EL (cell line): ENCODE measurements around the gene LAPTM4A.
A peak's percentile ranks its signal among the peaks of the same experiment; 100 is the strongest.
"Not testable (repeated sequence)": the region's sequence is repeated elsewhere in the genome, so short reads cannot be mapped to it uniquely, and the experiment has no call there.

Experiments
- DNase-seq: peaks from one replicate; pipeline ENCODE4 v3.0.0-alpha.2; 2016

Gene LAPTM4A

DNA sequence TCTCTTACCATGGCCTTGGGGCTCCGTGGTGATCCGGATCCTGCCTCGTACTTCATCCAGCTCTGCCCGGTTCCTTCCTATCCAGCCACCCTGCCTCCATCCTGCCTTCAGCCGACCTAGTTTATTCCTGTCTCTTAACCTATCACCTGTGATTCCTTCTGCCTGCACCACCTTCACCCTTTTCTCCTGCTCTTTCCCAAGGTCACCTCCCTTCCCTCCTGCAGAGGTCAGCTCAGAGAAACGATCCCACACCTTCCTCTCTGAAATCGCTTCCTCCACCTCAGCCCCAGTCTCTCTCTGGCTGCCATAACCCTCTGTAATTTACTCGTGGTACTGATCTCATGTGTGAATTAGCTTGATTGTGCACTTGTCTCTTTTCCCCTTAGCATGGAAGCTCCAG, 23.5 kb upstream of the LAPTM4A start:
- DNase-seq, result no peak

DNA sequence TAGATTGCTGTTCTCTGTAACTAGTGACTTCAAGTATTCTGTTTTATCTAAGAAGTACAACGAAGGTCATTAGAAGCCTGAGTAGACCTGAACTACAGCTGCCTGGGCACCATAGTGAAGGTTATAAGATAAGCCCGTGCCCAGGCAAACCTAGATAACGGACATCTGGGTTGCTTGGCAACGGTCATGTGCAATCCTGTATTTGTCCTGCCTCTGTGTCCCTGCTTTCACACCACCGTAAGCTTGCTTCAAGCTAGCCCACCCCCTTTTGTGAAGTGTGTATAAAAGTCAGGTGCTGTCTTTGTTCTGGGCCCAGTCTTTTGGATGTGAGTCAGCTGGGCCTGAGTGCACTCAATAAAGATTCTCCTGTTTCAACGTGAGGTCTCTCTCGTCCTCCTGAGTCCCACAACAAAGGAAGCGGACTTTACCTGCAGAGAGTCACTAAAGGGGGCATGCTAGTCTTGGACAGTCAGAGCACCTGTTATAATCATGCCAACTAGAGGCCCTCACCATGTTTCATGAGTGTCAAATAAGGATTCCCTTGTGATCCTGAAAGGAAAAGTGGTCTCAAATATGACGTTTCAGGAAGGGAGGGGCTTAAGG, 22.7 kb upstream of the LAPTM4A start:
- DNase-seq, result not testable (repeated sequence)

DNA sequence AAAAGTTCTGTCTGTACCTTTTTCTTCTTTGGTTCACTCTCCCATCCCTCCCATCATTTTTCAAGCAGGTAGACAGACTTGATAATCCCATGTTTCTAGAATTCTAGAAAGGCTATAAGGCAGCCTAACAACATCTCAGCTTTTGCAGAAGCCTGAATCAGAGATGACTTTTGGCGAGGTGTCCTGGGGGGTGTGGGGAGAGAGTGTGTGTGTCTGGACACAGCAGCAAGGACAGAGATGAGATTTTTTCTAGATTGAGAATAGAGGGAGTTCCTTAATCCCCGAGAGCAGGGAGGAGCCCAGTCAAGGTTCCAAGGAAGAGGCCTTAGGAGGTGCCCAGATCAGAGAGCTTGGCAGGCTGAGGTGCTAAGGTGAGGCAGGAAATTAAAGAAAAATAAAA, 22.0 kb upstream of the LAPTM4A start:
- DNase-seq, result no peak

DNA sequence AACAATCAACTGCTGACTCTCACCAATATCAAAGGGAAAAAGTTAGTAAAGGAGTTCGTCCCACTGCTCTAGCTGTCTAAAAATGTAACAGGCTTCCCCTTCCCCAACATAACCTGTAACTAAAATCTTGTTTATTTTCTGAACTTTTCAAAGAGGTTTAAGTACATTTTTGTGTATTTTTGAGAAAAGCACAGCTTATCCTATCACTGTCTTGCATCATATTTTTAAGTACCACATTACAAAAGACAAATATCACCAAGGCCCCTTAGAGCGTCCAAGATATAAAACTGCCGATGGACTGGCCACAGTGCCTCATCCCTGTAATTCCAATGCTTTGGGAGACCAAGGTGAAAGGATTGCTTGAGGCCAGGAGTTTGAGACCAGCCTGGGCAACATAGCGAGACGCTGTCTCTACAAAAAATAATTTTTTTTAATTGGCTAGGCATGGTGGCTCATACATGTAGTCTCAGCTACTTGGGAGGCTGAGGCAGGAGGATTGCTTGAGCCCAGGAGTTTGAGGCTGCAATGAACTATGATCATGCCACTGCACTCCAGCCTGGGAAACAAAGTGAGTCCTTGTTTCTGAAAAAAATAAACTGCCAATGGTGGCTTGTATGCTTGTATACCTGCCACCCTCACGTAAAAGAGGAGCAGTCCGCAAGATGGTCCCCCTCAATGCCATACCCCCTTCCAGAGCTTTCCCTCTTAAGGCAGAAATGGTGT, 21.2 kb upstream of the LAPTM4A start:
- DNase-seq, result no peak

DNA sequence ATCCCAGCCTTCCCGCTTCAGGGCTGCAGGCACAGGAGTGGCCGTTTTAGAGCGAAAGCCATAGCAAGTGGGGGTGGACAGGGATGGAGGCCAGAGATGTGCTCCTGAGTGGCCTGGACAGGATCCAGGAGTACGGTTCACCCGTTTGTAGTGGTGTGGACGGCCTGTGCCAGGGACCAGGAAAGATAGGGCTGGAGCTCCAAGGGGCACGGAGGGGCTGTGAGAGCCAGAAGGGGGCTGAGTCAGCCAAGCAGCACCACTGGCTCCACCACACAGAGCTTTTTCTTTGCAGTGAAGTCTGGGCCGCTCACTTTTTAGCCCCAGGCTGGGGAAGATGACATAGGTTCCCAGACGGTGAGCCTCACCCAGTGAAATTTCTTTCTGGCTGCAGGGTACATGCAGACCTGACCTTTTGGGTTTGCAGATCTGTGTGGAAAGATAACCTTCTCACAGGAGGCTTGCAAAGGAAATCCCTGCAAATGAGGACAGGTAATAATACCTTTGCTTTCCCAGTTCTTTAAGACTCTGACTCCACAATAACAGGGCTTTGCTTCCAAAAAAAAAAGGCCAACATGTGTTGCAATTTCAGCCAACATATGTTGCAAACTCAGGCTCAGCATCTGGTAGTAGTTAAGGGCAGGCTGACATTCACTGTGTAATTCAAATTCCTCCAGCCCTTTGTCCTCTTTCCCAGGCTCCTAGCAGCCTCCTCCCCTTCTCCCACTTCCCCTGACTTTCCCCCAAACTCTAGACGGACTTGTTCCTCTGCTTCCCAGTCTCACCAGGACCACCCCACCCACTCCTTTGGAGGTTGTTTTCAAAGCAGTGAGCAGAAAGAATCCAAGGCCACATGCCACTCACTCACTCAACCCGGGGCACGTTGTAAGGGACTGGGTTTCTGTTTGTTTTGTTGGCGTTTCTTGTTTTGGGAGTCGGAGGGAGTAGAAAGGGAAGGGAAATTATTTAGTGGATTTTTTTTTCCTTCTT, 20.3 kb upstream of the LAPTM4A start:
- DNase-seq, result peak; percentile 96

DNA sequence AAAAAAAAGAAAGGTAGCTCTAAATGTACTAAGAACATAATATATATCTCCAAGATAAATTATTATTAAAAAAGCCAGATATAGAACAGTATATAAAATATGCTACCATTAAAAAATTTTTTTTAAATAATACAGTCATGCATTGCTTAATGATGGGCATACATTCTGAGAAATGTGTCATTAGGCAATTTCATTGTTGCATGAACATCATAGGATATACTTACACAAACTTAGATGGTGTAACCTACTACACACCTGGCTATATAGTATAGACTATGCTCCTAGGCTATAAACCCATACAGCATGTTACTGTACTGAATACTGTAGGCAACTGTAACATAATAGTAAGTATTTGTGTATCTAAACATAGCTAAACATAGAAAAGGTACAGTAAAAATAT, 18.3 kb upstream of the LAPTM4A start:
- DNase-seq, result no peak

DNA sequence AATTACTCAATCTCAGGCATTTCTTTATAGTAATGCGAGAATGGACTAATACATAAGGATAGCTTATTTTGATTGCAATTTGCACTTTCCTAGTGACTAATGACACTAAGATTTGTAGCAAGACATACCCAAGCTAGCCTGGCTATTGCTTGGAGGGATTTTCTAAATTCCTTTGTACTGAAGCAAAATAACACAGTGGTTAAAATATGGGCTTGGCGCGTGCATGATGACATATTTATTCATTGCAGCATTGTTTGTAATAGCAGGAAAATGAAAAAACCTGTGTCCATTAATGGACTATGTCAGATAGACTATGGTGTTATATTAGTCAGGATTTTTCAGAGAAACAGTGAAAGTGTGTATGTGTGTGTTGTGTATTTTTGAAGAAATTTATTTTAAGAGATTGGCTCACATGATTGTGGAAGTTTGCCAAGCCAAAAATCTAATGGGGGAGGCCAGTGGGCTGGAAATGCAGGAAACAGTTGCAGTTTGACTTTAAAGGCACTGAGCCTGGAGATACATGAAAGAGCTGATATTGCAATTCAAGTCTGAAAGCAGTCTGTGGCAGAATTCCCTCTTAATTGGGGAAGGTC, 16.7 kb upstream of the LAPTM4A start:
- peak; percentile 97 for DNase-seq

DNA sequence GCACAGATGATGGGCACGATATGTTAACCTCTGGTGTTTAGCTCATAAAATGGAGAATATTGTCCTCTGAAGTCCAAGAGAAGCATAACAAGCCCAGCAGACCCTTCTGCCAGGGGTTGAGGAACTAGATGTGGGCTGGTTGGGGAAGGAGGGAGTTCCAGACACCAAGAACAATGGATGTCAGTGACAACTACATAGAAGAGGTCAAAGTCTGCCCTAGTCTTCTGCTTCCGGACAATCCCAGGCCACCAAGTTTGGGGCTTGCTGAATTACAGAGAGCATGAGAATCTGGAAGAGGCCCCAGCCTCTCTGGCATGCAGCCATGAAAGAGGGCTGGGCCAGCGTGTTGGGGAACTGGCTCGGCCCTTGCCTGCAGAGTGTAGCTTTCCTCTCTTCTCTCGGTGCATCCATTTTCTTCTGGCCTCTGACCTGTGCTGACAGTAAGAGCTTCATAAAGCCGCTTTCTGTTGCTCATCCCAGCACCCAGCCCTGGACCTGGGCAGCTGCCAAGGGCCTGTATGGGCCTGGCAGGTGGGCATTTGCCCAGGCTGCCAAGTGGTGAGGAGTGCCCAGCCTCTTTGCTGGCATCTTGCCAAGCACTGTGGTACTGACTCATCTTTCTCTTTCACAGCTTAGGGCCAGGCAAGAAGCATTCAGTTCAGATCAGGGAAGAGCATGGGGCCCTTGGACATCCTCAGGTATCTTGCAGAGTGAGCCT, 14.6 kb upstream of the LAPTM4A start:
- DNase-seq, result peak; percentile 68

DNA sequence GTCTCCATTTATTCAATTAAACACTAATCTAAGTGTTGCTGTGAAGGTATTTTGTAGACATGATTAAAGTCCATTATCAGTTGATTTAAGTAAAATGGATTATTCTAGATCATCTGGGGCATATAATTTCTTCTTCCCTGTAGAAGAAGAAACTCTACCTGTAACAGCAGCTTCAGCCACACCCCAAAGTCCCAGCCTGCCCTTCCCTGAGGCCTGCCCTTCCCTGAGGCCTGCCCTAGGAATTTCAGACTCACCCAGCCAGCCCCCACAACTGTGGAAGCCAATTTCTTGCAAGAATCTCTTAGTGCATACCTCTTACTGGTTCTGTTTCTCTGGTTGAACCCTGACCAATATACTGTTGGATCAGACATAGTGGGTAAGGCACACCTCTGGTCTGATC, 13.4 kb upstream of the LAPTM4A start:
- DNase-seq, result no peak

DNA sequence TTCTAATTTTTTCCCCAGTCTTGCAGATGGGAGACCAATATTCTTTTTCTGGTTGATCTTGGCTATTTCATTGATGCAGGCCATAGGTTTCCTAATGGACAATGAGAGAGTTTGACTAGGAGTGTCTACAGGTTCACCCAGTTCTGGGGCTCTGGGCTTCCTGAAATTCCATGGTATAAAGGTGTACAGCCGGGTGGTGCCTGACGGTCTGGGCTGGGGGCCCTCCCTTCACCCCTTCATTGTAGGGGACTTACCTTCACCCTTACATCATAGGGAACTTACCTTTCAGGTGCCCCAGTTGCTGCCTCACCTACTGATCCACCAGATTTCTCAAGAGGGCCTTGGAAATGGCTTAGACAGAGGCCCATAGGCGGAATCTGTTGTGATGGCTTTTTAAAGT, 13.0 kb upstream of the LAPTM4A start:
- no peak for DNase-seq

DNA sequence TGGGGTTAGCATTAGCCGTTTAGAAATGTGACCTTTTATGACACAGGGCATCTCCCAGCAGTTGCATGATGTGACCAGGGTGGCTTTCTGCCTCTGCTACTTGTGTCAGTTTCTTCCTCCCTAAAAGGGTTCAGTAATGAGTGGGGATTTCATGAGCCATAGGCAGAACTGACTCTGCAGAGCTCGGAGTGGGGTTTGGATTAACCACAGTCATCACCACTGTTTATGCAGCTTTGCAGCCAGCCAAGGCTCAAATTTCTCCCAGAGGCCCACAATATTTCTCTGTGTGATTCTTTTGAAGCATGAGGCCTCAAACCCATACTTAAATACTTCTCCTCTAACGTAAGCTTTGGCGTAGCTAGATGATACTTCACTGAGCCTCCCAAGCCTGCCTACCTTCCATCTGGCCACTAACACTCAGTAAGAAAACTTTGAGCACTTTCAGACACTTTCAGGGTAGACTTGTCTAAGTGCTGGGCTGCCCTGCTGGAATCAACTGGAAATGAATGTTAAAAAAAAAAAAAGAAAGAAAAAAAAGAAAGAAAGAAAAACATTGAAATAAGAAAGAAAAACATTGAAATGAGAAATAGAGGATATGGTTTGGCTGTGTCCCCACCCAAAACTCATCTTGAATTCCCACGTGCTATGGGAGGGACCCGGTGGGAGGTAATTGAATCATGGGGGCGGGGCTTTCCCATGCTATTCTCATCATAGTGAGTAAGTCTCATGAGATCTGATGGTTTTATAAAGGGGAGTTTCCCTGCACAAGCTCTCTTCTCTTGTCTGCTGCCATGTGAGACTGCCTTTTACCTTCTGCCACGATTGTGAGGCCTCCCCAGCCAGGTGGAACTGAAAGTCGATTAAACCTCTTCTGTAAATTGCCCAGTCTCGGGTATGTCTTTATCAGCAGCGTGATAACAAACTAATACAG, 11.5 kb upstream of the LAPTM4A start:
- DNase-seq, result peak; percentile 74

DNA sequence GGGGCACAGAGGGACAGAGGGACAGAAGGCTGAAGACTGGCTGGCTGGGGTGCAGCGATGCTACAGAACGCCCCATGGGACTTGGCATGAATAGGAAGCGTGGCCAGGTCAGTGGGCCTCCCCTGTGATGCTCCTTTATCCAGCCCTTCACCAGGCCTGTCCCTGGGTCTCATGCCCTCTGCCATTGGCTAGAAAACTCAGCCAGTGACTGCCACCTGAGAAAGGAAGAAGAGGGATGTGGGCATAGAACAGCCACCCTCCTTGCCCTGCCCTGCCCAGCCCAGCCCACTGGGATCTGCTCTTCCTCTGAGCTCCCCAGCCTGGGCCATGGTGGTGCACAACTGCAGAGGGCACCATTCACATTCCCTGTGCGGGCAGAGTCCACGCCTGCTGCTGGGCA, 10.5 kb upstream of the LAPTM4A start:
- DNase-seq, result no peak

DNA sequence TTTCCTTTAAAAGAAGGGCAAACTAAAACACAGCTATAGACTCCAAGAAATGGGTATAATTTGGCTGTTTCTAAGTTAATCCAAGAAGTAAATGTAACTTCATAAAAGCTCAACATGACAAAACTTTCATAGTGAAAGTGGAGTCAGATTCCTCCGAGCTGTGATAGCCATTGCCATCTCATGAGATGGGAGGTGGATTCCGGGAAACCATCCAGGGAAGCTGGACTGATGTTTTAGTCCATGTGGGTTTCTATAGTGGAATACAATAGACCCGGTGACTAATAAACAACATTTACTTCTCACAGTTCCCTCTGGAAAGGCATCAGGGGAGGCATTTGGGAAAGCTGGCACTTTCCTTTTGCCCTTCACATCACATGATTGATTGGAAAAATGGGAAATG, 10.0 kb upstream of the LAPTM4A start:
- DNase-seq, result peak; percentile 40

DNA sequence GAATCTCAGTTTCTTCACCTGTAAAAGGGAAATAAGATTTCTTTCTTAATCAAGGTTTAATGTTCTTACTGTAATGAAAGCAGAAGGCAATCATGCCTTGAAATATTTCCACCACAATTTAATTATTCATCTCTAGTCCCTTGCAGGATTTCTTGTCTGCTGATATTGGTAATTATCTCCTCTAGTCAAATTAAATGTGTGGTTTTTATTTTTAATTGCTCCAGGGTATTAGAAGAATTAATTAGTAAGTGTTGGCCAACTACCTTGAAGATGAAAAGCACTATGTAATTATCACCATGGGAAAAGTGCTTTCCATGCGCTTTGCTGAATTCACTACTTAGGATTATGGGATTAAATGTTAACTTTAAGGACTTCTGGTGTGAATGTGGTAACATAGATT, 8.7 kb upstream of the LAPTM4A start:
- no peak for DNase-seq

DNA sequence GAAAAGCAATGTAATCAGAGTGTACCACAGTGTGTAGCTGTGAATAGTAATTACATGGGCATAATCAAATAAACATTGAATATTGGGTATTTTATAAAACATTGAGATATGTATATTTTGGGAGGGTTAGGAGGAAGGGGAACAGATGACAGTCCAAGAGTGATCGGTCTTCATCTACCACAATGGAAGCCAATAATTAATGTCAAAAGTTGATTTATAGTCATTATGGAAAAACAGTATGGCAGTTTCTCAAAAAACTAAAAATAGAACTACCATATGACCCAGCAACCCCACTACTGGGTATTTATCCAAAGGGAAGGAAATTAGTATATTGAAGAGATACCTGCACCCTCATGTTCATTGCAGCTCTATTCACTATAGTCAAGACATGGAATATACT, 5.8 kb upstream of the LAPTM4A start:
- DNase-seq, result no peak

DNA sequence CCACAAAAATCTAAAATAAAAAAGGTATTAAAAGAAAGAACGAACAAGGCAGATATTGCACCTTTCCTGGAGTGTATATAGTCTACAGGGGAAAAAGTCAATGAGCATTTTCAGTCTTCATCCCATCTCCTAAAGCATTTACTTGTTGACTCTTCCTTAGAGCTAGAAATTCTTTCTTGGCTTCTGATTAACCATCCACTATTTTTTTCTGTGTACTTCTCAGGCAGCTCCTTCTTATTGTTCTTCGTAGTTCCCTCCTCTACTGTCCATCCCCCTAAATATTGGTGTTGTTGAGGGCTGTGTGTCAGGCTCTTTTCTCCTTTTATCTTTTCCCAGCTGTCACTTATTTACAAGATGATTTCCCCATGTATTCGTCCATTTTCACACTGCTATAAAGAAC, 3.5 kb upstream of the LAPTM4A start:
- DNase-seq, result no peak

DNA sequence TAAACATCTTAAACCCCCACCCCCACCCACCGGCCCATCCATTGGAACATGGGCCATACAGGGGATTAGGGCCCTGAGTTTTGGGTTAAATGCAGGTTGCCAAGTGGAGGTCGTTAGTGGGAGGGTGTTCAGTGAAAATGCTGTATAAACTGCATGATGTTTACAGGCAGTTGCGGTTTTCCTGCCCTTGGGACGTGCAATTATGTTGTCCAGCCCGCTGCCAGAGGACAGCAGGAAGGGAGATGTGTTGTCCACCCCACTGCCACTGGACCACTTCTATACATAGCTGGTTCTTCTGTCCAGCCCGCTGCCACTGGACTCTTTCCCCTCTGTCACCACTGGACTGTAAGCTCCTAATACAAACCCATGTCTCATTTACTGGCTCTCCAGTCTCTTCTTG, 2.7 kb upstream of the LAPTM4A start:
- no peak for DNase-seq

DNA sequence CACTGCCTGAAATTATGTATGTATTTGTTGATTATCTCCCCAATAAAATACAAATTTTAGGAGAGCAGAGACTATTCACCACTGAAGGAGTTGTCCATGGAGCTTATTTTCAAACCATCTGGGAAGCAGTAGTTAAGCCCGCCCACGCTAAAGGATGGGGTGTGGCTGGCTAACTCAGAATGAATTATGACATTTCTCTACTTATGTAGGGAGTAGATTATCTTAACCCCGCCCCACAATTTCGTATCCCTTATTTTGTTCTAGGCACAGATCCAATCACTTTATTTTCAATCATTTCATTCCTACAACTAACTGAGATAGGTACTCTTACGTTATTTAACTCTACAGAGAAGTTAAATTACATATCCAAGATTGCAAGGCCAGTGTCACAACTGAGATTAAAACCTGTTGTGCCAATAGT, 1.4 kb upstream of the LAPTM4A start:
- DNase-seq, result peak; percentile 77

DNA sequence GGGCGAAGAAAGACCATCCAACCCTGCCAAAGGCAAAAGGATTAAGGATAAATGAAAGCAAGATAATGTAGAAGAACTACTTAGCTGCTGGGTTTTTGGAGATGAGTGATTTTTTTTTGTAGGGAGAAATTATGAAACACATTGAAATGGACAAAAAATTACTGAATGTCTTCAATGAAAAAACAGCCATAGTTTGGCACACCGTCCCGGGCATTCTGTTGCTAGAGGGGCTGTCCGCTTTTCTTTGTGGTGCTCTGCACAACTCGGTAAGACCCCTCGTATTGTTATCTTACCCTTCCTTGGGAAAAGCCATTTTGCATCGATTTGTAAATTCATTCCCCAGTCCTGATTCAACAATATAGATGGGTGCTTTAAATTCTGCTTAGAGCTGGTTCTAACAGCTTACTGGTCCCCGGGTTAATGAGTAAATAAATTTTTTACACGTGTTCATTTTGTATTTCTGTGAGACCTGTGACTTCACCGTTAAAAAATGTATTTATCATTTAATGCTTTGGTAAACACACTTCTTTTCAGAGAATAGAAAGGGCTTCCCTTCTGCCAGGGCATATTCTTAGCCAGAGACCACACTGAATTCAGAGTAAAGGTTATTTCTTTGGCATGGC, 912 bp upstream of the LAPTM4A start:
- DNase-seq, result peak; percentile 43

DNA sequence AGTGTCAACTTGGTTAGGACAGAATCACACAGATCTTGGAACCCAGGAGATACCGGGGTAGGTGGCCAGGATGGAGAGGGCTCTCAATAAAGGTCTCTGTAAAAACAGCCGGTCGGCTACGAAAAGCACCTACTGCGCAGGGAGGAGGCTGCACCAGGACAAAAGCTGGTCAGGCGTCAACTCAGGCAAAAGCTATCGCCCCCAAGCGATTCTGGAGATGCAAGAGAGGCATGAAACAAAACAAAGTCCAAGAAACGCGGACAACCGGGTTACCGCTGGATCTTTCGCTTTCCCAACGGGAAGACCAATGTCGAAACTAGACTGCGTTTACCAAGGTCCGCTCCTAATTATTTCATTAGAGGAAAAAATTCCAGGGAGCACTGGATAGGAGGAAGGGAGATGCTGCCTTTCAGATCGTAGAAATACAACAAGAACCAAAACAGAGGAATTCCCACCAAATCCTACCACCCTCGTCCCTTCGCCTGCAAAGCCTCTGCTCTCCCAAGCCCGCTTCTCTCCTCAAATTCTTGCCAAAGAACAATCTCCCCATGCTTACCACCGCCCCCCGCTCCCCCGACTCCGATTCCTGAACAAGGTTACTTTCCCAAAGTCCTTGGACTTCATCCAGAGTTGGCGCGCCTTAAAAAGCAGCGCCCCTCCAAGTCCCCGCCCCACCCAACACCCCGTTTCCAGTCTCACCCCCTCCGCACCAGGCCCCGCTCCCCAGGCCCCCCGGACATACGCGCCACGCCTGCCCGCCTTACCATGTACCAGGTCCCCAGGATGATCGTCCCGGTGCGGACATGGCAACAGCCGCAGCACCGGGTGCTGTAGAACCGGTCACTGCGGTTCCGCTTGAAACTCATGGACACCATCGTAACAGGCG, 539 bp downstream of the LAPTM4A start:
- DNase-seq, result peak; percentile 75
